SK-N-SH (cell line): ENCODE data around the gene LMBR1L. TPM values are rescaled to one million over a fixed set of nuclear protein-coding genes. Genes with fewer than 3 reads are reported as not detected.

Source experiments
- CTCF ChIA-PET: fragments of 300-600, 350-600 bp; formaldehyde crosslinking; extraction: SDS; loops from one replicate; lab custom pipeline; 2021; lab: Yijun Ruan, JAX
- POLR2A ChIA-PET: fragments of 350-600 bp; sonication (Branson Sonifier 250); formaldehyde crosslinking; extraction: SDS; loops from one replicate; lab custom pipeline; 2020; ENCODE audit warnings: antibody characterized with exemption, inconsistent platforms; lab: Yijun Ruan, JAX
- DNase-seq: peaks from one replicate; pipeline ENCODE4 v3.0.0; 2012
- H2AFZ ChIP-seq: fragments of 200-600 bp; sonication (generic); 2 replicates; pipeline ENCODE4 v1.8.1; 2016; ENCODE audit warnings: antibody characterized with exemption, mild to moderate bottlenecking, low read depth
- H3F3A ChIP-seq: fragments of 200-600 bp; sonication (generic); replicated peaks from 2 replicates; pipeline ENCODE3; 2016; ENCODE audit warnings: antibody characterized with exemption, mild to moderate bottlenecking; ENCODE audit not compliant: insufficient read depth
- H3K27ac ChIP-seq, 2 experiments: fragments of 200-500 bp in 1 of 2; fragments of 200-600 bp in 1 of 2; sonication (Bioruptor generic) in 1 of 2; sonication (generic), shearing (Covaris generic) in 1 of 2; 2 replicates each; pipeline versions ENCODE4 v1.5.1 to v1.6.1; 2014 to 2016; ENCODE audit warnings: low read depth in 2 of 2, inconsistent platforms in 1 of 2, low read length in 1 of 2, mild to moderate bottlenecking in 1 of 2, mixed read lengths in 1 of 2
- H3K27me3 ChIP-seq: fragments of 200-600 bp; sonication (generic), shearing (Covaris generic); 2 replicates; pipeline ENCODE4 v1.6.1; 2016; ENCODE audit warnings: mixed run types; ENCODE audit not compliant: insufficient read depth
- H3K36me3 ChIP-seq, 2 experiments: fragments of 200-500 bp in 1 of 2; fragments of 200-600 bp in 1 of 2; sonication (Bioruptor generic) in 1 of 2; sonication (generic) in 1 of 2; replicated peaks in 1 of 2; 2 replicates each; pipeline versions ENCODE3 to v1.5.1; 2014 to 2016; ENCODE audit warnings: low read length in 1 of 2, mild to moderate bottlenecking in 1 of 2; ENCODE audit not compliant: insufficient read depth in 2 of 2, control insufficient read depth in 1 of 2
- H3K4me1 ChIP-seq, 2 experiments: fragments of 200-500 bp in 1 of 2; fragments of 200-600 bp in 1 of 2; sonication (Bioruptor generic) in 1 of 2; sonication (generic), shearing (Covaris generic) in 1 of 2; 2 replicates each; pipeline versions ENCODE4 v1.5.1 to v1.6.1; 2014 to 2016; ENCODE audit warnings: low read depth in 1 of 2, low read length in 1 of 2, mixed run types in 1 of 2; ENCODE audit not compliant: insufficient read depth in 2 of 2, control insufficient read depth in 1 of 2
- H3K4me2 ChIP-seq: fragments of 200-600 bp; sonication (generic), shearing (Covaris generic); 2 replicates; pipeline ENCODE4 v1.6.1; 2017; ENCODE audit warnings: mixed run types
- H3K4me3 ChIP-seq, 2 experiments: fragments of 200-500 bp in 1 of 2; fragments of 200-600 bp in 1 of 2; sonication (Bioruptor generic) in 1 of 2; sonication (generic), shearing (Covaris generic) in 1 of 2; 2 replicates each; pipeline versions ENCODE4 v1.5.1 to v1.8.1; 2014 to 2016; ENCODE audit warnings: low read depth in 2 of 2, inconsistent platforms in 1 of 2, low read length in 1 of 2, mild to moderate bottlenecking in 1 of 2, mixed read lengths in 1 of 2, moderate library complexity in 1 of 2
- H3K79me2 ChIP-seq: fragments of 200-600 bp; sonication (generic); 2 replicates; pipeline ENCODE4 v1.8.1; 2017; ENCODE audit warnings: mild to moderate bottlenecking; ENCODE audit not compliant: insufficient read depth
- H3K9ac ChIP-seq: fragments of 200-600 bp; sonication (generic); 2 replicates; pipeline ENCODE4 v1.6.1; 2017; ENCODE audit warnings: mixed run types
- H3K9me2 ChIP-seq: fragments of 200-600 bp; sonication (generic); 2 replicates; pipeline ENCODE4 v1.6.1; 2017; ENCODE audit warnings: mixed run types
- H3K9me3 ChIP-seq: fragments of 200-600 bp; sonication (generic); 2 replicates; pipeline ENCODE4 v1.6.1; 2017; ENCODE audit warnings: mixed run types, mild to moderate bottlenecking, moderate library complexity
- H4K20me1 ChIP-seq: fragments of 200-600 bp; sonication (generic); 2 replicates; pipeline ENCODE4 v1.6.1; 2017; ENCODE audit warnings: mild to moderate bottlenecking, mixed run types; ENCODE audit not compliant: insufficient read depth
- CTCF ChIP-seq: fragments of 200-600 bp; sonication (generic); IDR thresholded peaks from 2 replicates; pipeline ENCODE4 v1.6.1; 2017; ENCODE audit warnings: antibody characterized with exemption, mild to moderate bottlenecking, moderate library complexity
- FOSL2 ChIP-seq: IDR thresholded peaks from 2 replicates; pipeline ENCODE4 v1.4.0; 2012; ENCODE audit warnings: low read depth, mild to moderate bottlenecking, moderate library complexity, borderline replicate concordance
- FOXM1 ChIP-seq: IDR thresholded peaks from 2 replicates; pipeline ENCODE4 v1.4.0; 2012; ENCODE audit warnings: low read depth, mild to moderate bottlenecking
- IRF3 ChIP-seq: fragments of 150-350 bp; IDR thresholded peaks from 2 replicates; pipeline ENCODE4 v1.6.1; 2016; ENCODE audit warnings: mild to moderate bottlenecking, low read depth, low read length
- JUND ChIP-seq: IDR thresholded peaks from 2 replicates; pipeline ENCODE4 v1.4.0; 2012
- MAX ChIP-seq: IDR thresholded peaks from 2 replicates; pipeline ENCODE4 v1.4.0; 2012; ENCODE audit warnings: low read depth
- PBX3 ChIP-seq: IDR thresholded peaks from 2 replicates; pipeline ENCODE4; 2012
- POLR2AphosphoS5 ChIP-seq: IDR thresholded peaks from 2 replicates; pipeline ENCODE4 v1.6.1; 2012; ENCODE audit warnings: low read depth, low read length
- RAD21 ChIP-seq: IDR thresholded peaks from 2 replicates; pipeline ENCODE4 v1.6.1; 2012; ENCODE audit warnings: mild to moderate bottlenecking, low read length
- REST ChIP-seq: IDR thresholded peaks from 2 replicates; pipeline ENCODE4 v1.6.1; 2012; ENCODE audit warnings: mild to moderate bottlenecking, low read depth, low read length, moderate library complexity
- RFX5 ChIP-seq: IDR thresholded peaks from 2 replicates; pipeline ENCODE4 v1.6.1; 2012; ENCODE audit warnings: mild to moderate bottlenecking, improper control_type of control experiment, low read length
- TAF1 ChIP-seq: IDR thresholded peaks from 2 replicates; pipeline ENCODE4 v1.6.1; 2012; ENCODE audit warnings: low read depth, mild to moderate bottlenecking, low read length, moderate library complexity, borderline replicate concordance
- TEAD4 ChIP-seq: IDR thresholded peaks from 2 replicates; pipeline ENCODE4 v1.4.0; 2012; ENCODE audit warnings: mild to moderate bottlenecking, borderline replicate concordance; ENCODE audit not compliant: insufficient read depth
- WGBS: methylation state at CpG from one replicate; pipeline ENCODE4 v1.1.6; 2017; ENCODE audit warnings: low lambda C conversion rate; 5-methylcytosine and 5-hydroxymethylcytosine counted together
- polyA plus RNA-seq, 3 experiments: library from polyadenylated mRNA; depleted of rRNA; stranded (reverse); fragments of >200 nt; gene quantifications; 2 replicates each; pipeline ENCODE4 v1.2.3, GENCODE V29; 2012

LMBR1L gene
- polyA plus RNA-seq, 1 of the 3 experiments (the other 2 are of a cell fraction), result 61.4 TPM

GRCh38 chr12:49108958-49109404 lies 1.7 kb downstream of the LMBR1L start (continued):
- TF ChIP-seq CTCF (no peak), REST (no peak)
- TF ChIP-seq, all 33 proteins: peak for 0

GRCh38 chr12:49105504-49106084 lies 5.1 kb downstream of the LMBR1L start:
- Histone ChIP-seq H3K4me3 (no peak overlapping the region), H4K20me1 (peaks cover 43% of the 10 kb centered on the region; the same call in 1 of the 2 replicates), H3K36me3 (peaks cover 29 to 58% of the 10 kb centered on the region in 2 experiments), H3K79me2 (peaks cover 42% of the 10 kb centered on the region), H3F3A (no peaks in the 10 kb centered on the region), H3K27me3 (no peaks in the 10 kb centered on the region), H3K9me3 (no peaks in the 10 kb centered on the region), H3K4me1 (peaks cover 0 to 12% of the 10 kb centered on the region in 2 experiments; a peak in 1 of 4 replicates), H3K27ac (no peak overlapping the region), H3K9ac (no peak overlapping the region), H2AFZ (no peak overlapping the region), H3K4me2 (no peak overlapping the region), H3K9me2 (no peaks in the 10 kb centered on the region)
- TF ChIP-seq TAF1 (no peak), RFX5 (no peak), TEAD4 (no peak), JUND (no peak)
- POLR2A ChIA-PET, result interaction anchor here (0.9 to 2.0 kb wide), 2 partner anchors 11 to 14 kb away, joined by 3 to 9 read pairs; partner anchors contain the start of gene DHH
- 79% methylated on average over 8 of the region's 9 CpGs for whole genome bisulfite sequencing
- CTCF ChIA-PET, result interaction anchor here (1.0 to 25.0 kb wide), 9 partner anchors 7 to 226 kb away, joined by 3 to 315 read pairs (median 10); partner anchors contain the start of genes DHH, RHEBL1 and TUBA1B
- DNase-seq, result no peak

GRCh38 chr12:49104822-49105221 lies 5.8 kb downstream of the LMBR1L start:
- 57% methylated on average over 1 of the region's 3 CpGs for WGBS
- H2AFZ ChIP-seq, result no peak overlapping the region
- no peak overlapping the region for H3K4me2 ChIP-seq
- POLR2A ChIA-PET, result interaction anchor here (0.7 to 2.0 kb wide), 2 partner anchors 11 to 25 kb away, joined by 5 to 9 read pairs; partner anchors contain the start of gene DHH
- no peak overlapping the region for H3K9ac ChIP-seq
- no peaks in the 10 kb centered on the region for H3K9me3 ChIP-seq
- H3K27me3 ChIP-seq, result no peaks in the 10 kb centered on the region
- H3K27ac ChIP-seq, result no peak overlapping the region
- H3F3A ChIP-seq, result no peaks in the 10 kb centered on the region
- peaks cover 32 to 65% of the 10 kb centered on the region in 2 experiments for H3K36me3 ChIP-seq
- peaks cover 36% of the 10 kb centered on the region for H3K79me2 ChIP-seq
- CTCF ChIA-PET, result interaction anchor here (0.7 to 25.0 kb wide), 9 partner anchors 6 to 36 kb away, joined by 3 to 315 read pairs (median 10); partner anchors contain the start of genes DHH, RHEBL1 and TUBA1B
- no peak overlapping the region for H3K4me3 ChIP-seq
- DNase-seq, result no peak
- no peaks in the 10 kb centered on the region for H3K9me2 ChIP-seq
- H3K4me1 ChIP-seq, result peaks cover 0 to 12% of the 10 kb centered on the region in 2 experiments; a peak in 1 of 4 replicates
- H4K20me1 ChIP-seq, result peaks cover 43% of the 10 kb centered on the region; the same call in 1 of the 2 replicates
- TF ChIP-seq CTCF (no peak), RAD21 (no peak), PBX3 (no peak), FOXM1 (no peak), POLR2AphosphoS5 (no peak), MAX (no peak), IRF3 (no peak), FOSL2 (no peak)
